NB4 (cell line): ENCODE results near the gene MALRD1.

Experiments
- DNase-seq: peaks from one replicate; pipeline ENCODE4 v3.0.0; 2010; ENCODE audit warnings: low read depth
- H3K4me3 ChIP-seq: one replicate; pipeline ENCODE4 v1.5.1; 2011; ENCODE audit warnings: mild to moderate bottlenecking, low read depth, low read length, moderate library complexity
- CTCF ChIP-seq: IDR thresholded peaks from one replicate; pipeline ENCODE4 v1.5.1; 2012; ENCODE audit warnings: low read depth, low read length
- MAX ChIP-seq: IDR thresholded peaks from 2 replicates; pipeline ENCODE4 v1.6.1; 2011; ENCODE audit warnings: low read depth, low read length
- MYC ChIP-seq: IDR thresholded peaks from 2 replicates; pipeline ENCODE4 v1.6.1; 2011; ENCODE audit warnings: low read depth, low read length
- POLR2A ChIP-seq: IDR thresholded peaks from 2 replicates; pipeline ENCODE4 v1.6.1; 2011; ENCODE audit warnings: mild to moderate bottlenecking; ENCODE audit not compliant: insufficient read length; ENCODE audit errors: extremely low read depth

The MALRD1 gene

GRCh38 chr10:19142967-19143366, 94.4 kb downstream of the MALRD1 start:
- no peak for DNase-seq
- TF ChIP-seq CTCF: no peak
- TF ChIP-seq MYC: no peak
- TF ChIP-seq POLR2A: no peak
- TF ChIP-seq MAX: no peak

GRCh38 chr10:19144206-19144605, 95.6 kb downstream of the MALRD1 start:
- no peak overlapping the region for H3K4me3 ChIP-seq
- TF ChIP-seq POLR2A: no peak
- TF ChIP-seq MYC: no peak
- TF ChIP-seq CTCF: no peak
- no peak for TF ChIP-seq MAX
- DNase-seq: no peak

More at GRCh38 chr10:19142967-19143366, 94.4 kb downstream of the MALRD1 start:
- no peak overlapping the region for H3K4me3 ChIP-seq

GRCh38 chr10:19154375-19154774, 105.8 kb downstream of the MALRD1 start:
- no peak for TF ChIP-seq POLR2A
- TF ChIP-seq MAX: no peak
- no peak for TF ChIP-seq MYC
- TF ChIP-seq CTCF: no peak
- no peak overlapping the region for H3K4me3 ChIP-seq
- DNase-seq: no peak

- no peak overlapping the region for H3K4me3 ChIP-seq
- no peak for DNase-seq
Observed at GRCh38 chr10:19158358-19158757, 109.8 kb downstream of the MALRD1 start.

GRCh38 chr10:19158870-19159269, 110.3 kb downstream of the MALRD1 start:
- no peak for DNase-seq
- TF ChIP-seq POLR2A: no peak
- no peak for TF ChIP-seq CTCF
- no peak for TF ChIP-seq MYC
- no peak for TF ChIP-seq MAX
- no peak overlapping the region for H3K4me3 ChIP-seq

More at GRCh38 chr10:19158358-19158757, 109.8 kb downstream of the MALRD1 start:
- TF ChIP-seq POLR2A: no peak
- no peak for TF ChIP-seq CTCF
- no peak for TF ChIP-seq MYC
- no peak for TF ChIP-seq MAX

GRCh38 chr10:19164461-19164860, 115.9 kb downstream of the MALRD1 start:
- no peak for DNase-seq
- H3K4me3 ChIP-seq: no peak overlapping the region
- TF ChIP-seq CTCF (no peak), MAX (no peak), MYC (no peak), POLR2A (no peak)
